GM12873 (cell line): ENCODE measurements around the gene CGGBP1.

ENCODE experiments used
- TF ChIP-seq, protein P1 (sequence below): IDR thresholded peaks from 2 replicates; pipeline ENCODE4 v1.5.1; 2012; ENCODE audit warnings: low read depth, mild to moderate bottlenecking, moderate library complexity, low read length, control low read depth; ENCODE audit not compliant: insufficient read depth; ENCODE audit errors: missing control alignments

CGGBP1 gene

GRCh38 chr3:88002448-88002847 lies 56.4 kb downstream of the CGGBP1 start:
- TF ChIP-seq, protein P1, sequence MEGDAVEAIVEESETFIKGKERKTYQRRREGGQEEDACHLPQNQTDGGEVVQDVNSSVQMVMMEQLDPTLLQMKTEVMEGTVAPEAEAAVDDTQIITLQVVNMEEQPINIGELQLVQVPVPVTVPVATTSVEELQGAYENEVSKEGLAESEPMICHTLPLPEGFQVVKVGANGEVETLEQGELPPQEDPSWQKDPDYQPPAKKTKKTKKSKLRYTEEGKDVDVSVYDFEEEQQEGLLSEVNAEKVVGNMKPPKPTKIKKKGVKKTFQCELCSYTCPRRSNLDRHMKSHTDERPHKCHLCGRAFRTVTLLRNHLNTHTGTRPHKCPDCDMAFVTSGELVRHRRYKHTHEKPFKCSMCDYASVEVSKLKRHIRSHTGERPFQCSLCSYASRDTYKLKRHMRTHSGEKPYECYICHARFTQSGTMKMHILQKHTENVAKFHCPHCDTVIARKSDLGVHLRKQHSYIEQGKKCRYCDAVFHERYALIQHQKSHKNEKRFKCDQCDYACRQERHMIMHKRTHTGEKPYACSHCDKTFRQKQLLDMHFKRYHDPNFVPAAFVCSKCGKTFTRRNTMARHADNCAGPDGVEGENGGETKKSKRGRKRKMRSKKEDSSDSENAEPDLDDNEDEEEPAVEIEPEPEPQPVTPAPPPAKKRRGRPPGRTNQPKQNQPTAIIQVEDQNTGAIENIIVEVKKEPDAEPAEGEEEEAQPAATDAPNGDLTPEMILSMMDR = no peak
